PC-3 (cell line): ENCODE measurements around the gene BEND2.

ENCODE experiments used
- CTCF ChIP-seq: fragments of 300-600 bp; sonication (generic); conservative IDR thresholded peaks from 2 replicates; pipeline ENCODE4 v1.5.1; 2017; ENCODE audit warnings: antibody characterized with exemption, low read depth, mild to moderate bottlenecking, low read length
- EZH2 ChIP-seq: fragments of 300-600 bp; sonication (generic); IDR thresholded peaks from one replicate; pipeline ENCODE4 v1.6.1; 2017; ENCODE audit warnings: antibody characterized with exemption, mild to moderate bottlenecking, low read length; ENCODE audit not compliant: unreplicated experiment
- EZH2phosphoT487 ChIP-seq: fragments of 300-600 bp; sonication (generic); IDR thresholded peaks from 2 replicates; pipeline ENCODE4 v1.6.1; 2018; ENCODE audit warnings: mild to moderate bottlenecking, antibody characterized with exemption, low read length, borderline replicate concordance

DNA sequence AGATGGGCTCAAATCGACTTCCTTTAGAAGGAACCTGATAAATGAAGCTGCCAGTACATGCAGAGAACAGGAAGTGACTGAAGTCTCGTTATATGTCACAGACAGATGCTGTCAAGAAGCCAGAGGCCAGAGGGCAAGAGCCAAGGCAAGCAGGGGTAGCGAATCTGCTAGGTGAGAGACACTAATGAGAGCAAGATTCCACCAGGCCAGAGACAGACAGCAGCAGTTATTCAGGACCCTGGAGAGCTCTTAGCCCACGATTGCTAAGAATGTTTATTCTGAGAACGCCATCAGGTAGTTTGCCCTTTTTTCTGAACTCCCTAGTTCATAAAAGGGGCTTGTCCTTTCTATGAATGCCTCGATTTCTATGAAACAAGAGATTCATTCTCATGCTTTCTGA is 73.7 kb downstream of the BEND2 start:
- TF ChIP-seq CTCF (no peak), EZH2 (no peak), EZH2phosphoT487 (no peak)
